ENCODE data around the gene MALT1. TPM values are rescaled to one million over a fixed set of nuclear protein-coding genes. Genes with fewer than 3 reads are reported as not detected.

The MALT1 gene
- total and polyA plus RNA-seq, 7 donors: 5.3 to 22.4 (median 17.1) TPM

DNA sequence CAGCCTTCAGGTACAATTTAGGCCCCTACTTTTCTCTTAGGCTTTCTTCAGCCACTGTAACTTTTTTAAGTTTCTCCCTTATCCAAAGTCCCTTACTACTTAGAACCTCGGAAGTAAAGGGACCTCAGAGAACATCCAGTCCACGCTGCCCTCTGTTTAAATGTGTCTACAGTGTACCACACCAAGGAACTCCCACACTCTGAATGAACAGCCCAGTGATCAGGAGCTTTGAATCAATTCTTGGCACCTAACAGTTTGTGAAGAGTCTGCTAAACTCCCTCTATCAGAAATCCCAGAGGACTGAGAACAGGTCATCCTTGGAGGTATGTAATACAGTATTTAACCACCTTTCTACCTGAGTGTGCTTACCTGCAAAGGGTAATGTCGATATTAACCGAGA, 11.6 kb upstream of the MALT1 start:
- intact Hi-C loops (cut with DNase I): no loop called here
- H3K27me3 ChIP-seq: no peaks in the 10 kb centered on the region
- H3K36me3 ChIP-seq: no peaks in the 10 kb centered on the region
- no peaks in the 10 kb centered on the region for H3K4me1 ChIP-seq
- H3K9me3 ChIP-seq: peaks cover 0 to 3% (median 0%) of the 10 kb centered on the region in 4 donors
- WGBS, 2 donors: 93 to 97% methylated on average over 4 of the region's 4 CpGs
- DNase-seq: no peak
- H3K27ac ChIP-seq: no peak overlapping the region
- TF ChIP-seq, protein P1, sequence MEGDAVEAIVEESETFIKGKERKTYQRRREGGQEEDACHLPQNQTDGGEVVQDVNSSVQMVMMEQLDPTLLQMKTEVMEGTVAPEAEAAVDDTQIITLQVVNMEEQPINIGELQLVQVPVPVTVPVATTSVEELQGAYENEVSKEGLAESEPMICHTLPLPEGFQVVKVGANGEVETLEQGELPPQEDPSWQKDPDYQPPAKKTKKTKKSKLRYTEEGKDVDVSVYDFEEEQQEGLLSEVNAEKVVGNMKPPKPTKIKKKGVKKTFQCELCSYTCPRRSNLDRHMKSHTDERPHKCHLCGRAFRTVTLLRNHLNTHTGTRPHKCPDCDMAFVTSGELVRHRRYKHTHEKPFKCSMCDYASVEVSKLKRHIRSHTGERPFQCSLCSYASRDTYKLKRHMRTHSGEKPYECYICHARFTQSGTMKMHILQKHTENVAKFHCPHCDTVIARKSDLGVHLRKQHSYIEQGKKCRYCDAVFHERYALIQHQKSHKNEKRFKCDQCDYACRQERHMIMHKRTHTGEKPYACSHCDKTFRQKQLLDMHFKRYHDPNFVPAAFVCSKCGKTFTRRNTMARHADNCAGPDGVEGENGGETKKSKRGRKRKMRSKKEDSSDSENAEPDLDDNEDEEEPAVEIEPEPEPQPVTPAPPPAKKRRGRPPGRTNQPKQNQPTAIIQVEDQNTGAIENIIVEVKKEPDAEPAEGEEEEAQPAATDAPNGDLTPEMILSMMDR (IDR thresholded peaks at IDR 0.05): no peak
- no peak for TF ChIP-seq POLR2AphosphoS5 (IDR thresholded peaks at IDR 0.05)
- TF ChIP-seq EP300 (IDR thresholded peaks at IDR 0.05): no peak
- H3K4me3 ChIP-seq: no peak overlapping the region

DNA sequence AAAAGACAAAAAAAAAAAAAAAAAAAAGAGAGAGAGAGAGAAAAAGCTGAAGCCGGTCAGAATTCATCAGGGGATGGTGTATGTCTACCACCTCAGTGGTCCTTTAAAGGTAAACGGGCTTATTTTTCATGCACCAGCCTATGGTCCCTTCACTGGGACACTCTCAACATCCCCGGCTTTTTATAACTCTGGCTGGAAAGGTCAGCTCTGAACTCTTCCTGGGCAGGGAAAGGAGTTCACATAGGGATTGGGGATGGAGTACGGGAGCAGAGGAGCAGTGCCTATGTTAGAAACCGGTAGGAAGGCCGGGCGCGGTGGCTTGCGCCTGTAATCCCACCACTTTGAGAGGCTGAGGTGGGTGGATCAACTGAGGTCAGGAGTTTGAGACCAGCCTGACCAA, 10.3 kb upstream of the MALT1 start:
- Histone ChIP-seq H3K36me3 (no peaks in the 10 kb centered on the region), H3K9me3 (no peaks in the 10 kb centered on the region), H3K27me3 (no peaks in the 10 kb centered on the region), H3K4me3 (no peak overlapping the region), H3K27ac (no peak overlapping the region), H3K4me1 (no peaks in the 10 kb centered on the region)
- no peak for TF ChIP-seq POLR2A (IDR thresholded peaks at IDR 0.05)
- no peak for TF ChIP-seq POLR2AphosphoS5 (IDR thresholded peaks at IDR 0.05)
- TF ChIP-seq EP300 (IDR thresholded peaks at IDR 0.05): no peak
- TF ChIP-seq, protein P1 (IDR thresholded peaks at IDR 0.05): no peak
- intact Hi-C loops (cut with DNase I): no loop called here
- DNase-seq: no peak
- 98% methylated on average over 9 of the region's 9 CpGs for WGBS, 2 donors

DNA sequence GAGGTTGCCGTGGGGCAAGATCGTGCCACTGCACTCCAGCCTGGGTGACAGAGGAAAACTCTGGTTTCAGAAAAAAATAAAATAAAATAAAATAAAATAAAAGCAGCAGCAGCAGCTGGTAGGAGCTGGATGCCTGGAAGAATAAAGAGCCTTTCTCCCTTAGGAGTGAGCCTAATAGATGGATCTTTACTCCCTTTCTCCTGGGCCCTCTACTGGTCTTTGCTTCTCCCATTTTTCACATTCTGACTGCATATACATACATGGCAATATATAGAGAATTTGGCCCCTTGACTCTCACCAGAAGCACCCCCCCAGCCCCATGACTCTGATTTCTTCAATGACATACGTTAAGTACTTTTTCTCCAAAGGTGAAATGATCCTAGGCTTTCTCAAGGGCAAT, 9.8 kb upstream of the MALT1 start:
- WGBS, 2 donors: 92 to 93% methylated on average over 3 of the region's 3 CpGs

DNA sequence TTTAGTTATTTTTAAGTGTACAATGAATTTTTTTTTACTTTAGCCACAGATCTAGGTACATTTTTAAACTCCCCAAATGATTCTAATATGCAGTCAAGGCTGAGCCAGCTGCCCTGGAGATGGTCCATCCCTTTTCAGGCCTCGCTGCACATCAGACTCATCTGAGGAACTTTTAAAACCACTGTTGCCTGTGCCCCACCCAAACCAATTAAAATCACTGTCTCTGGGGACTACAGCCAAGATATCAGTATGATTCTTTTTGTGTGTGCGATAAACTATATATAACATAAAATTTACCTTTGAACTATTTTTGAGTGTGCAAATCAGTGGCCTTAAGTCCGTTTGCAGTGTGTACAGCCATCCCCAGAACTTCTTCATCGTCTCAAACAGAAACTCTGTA, 9.1 kb upstream of the MALT1 start:
- no peak overlapping the region for H3K27ac ChIP-seq
- H3K9me3 ChIP-seq: no peaks in the 10 kb centered on the region
- H3K27me3 ChIP-seq: no peaks in the 10 kb centered on the region
- WGBS, 2 donors: 71 to 73% methylated on average over 4 of the region's 4 CpGs
- H3K36me3 ChIP-seq: no peaks in the 10 kb centered on the region
- H3K4me1 ChIP-seq: no peaks in the 10 kb centered on the region
- DNase-seq: no peak
- TF ChIP-seq, protein P1 (IDR thresholded peaks at IDR 0.05): no peak
- TF ChIP-seq EP300 (IDR thresholded peaks at IDR 0.05) (no peak), POLR2AphosphoS5 (IDR thresholded peaks at IDR 0.05) (no peak), POLR2A (IDR thresholded peaks at IDR 0.05) (no peak)
- intact Hi-C loops (cut with DNase I): no loop called here
- H3K4me3 ChIP-seq: no peak overlapping the region

More for the DNA sequence above, 9.8 kb upstream of the MALT1 start:
- no peaks in the 10 kb centered on the region for H3K36me3 ChIP-seq
- TF ChIP-seq, protein P1 (IDR thresholded peaks at IDR 0.05): no peak
- TF ChIP-seq EP300 (IDR thresholded peaks at IDR 0.05): no peak
- no peak for TF ChIP-seq POLR2AphosphoS5 (IDR thresholded peaks at IDR 0.05)
- no peak for TF ChIP-seq POLR2A (IDR thresholded peaks at IDR 0.05)
- intact Hi-C loops (cut with DNase I): no loop called here
- no peaks in the 10 kb centered on the region for H3K9me3 ChIP-seq
- no peaks in the 10 kb centered on the region for H3K27me3 ChIP-seq
- no peak overlapping the region for H3K4me3 ChIP-seq
- H3K27ac ChIP-seq: no peak overlapping the region
- H3K4me1 ChIP-seq: no peaks in the 10 kb centered on the region
- no peak for DNase-seq

DNA sequence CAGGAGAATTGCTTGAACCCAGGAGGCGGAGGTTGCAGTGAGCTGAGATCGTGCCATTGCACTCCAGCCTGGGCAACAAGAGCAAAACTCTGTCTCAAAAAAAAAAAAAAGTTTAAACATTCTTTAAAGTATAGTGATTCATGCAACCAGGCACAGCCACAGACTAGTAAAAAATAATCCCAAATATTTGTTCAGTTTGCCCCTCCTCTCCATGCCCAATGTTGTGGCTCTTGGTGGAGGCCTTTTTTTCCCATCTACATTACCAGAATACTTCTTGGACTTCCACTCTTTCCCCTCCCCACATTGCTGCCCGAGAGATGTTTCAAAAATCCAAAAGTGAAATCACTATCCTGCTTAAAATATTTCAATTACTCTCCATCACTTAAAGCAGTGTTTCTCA, 5.1 kb upstream of the MALT1 start:
- TF ChIP-seq POLR2A (IDR thresholded peaks at IDR 0.05) (no peak), POLR2AphosphoS5 (IDR thresholded peaks at IDR 0.05) (no peak), EP300 (IDR thresholded peaks at IDR 0.05) (no peak)
- TF ChIP-seq, protein P1 (IDR thresholded peaks at IDR 0.05): no peak
- H3K27me3 ChIP-seq: no peaks in the 10 kb centered on the region
- WGBS, 2 donors: 89 to 94% methylated on average over 2 to 3 of the region's 3 CpGs
- no peak overlapping the region for H3K4me3 ChIP-seq
- intact Hi-C loops (cut with DNase I): no loop called here
- peaks cover 0 to 8% (median 7%) of the 10 kb centered on the region in 4 donors for H3K4me1 ChIP-seq
- H3K9me3 ChIP-seq: no peaks in the 10 kb centered on the region
- no peak for DNase-seq
- no peaks in the 10 kb centered on the region for H3K36me3 ChIP-seq
- H3K27ac ChIP-seq: no peak overlapping the region

All from sigmoid colon (tissue), 7 donors.